GM18868 (cell line): ENCODE data around the gene PEX5L.
"Not testable (repeated sequence)": the region's sequence is repeated elsewhere in the genome, so short reads cannot be mapped to it uniquely, and the experiment has no call there.

Experiments
- ATAC-seq: cut with Tn5 transposase; IDR thresholded peaks from one replicate; pipeline ENCODE4 v1.9.1; 2021; ENCODE audit warnings: mild to moderate bottlenecking, moderate library complexity; ENCODE audit not compliant: unreplicated experiment

Gene PEX5L

GRCh38 chr3:180017846-180018245 lies 18.9 kb downstream of the PEX5L start:
- ATAC-seq, result no peak

- no peak for ATAC-seq
These were observed 24.8 kb downstream of the PEX5L start for GRCh38 chr3:180011927-180012326.

- not testable (repeated sequence) for ATAC-seq
These were observed 28.4 kb downstream of the PEX5L start for GRCh38 chr3:180008318-180008717.

GRCh38 chr3:180004542-180004941 lies 32.2 kb downstream of the PEX5L start:
- ATAC-seq, result no peak

GRCh38 chr3:180002006-180002405 lies 34.7 kb downstream of the PEX5L start:
- ATAC-seq, result no peak

- ATAC-seq, result no peak
These were observed 36.2 kb downstream of the PEX5L start for GRCh38 chr3:180000500-180000899.

- ATAC-seq, result no peak
These were observed 41.3 kb downstream of the PEX5L start for GRCh38 chr3:179995406-179995805.

GRCh38 chr3:179991883-179992282 lies 44.9 kb downstream of the PEX5L start:
- no peak for ATAC-seq

GRCh38 chr3:179991104-179991503 lies 45.6 kb downstream of the PEX5L start:
- no peak for ATAC-seq

GRCh38 chr3:179981646-179982045 lies 55.1 kb downstream of the PEX5L start:
- no peak for ATAC-seq

- no peak for ATAC-seq
These were observed 59.4 kb downstream of the PEX5L start for GRCh38 chr3:179977356-179977755.

- no peak for ATAC-seq
These were observed 62.8 kb downstream of the PEX5L start for GRCh38 chr3:179973931-179974361.

- no peak for ATAC-seq
These were observed 63.8 kb downstream of the PEX5L start for GRCh38 chr3:179972881-179973423.

- ATAC-seq, result no peak
These were observed 65.5 kb downstream of the PEX5L start for GRCh38 chr3:179971280-179971679.

- no peak for ATAC-seq
These were observed 66.0 kb downstream of the PEX5L start for GRCh38 chr3:179970746-179971145.

- peak; percentile 76 for ATAC-seq
These were observed 67.2 kb downstream of the PEX5L start for GRCh38 chr3:179969525-179969924.

GRCh38 chr3:179967622-179968021 lies 69.1 kb downstream of the PEX5L start:
- ATAC-seq, result peak; percentile 82

- ATAC-seq, result no peak
These were observed 71.8 kb downstream of the PEX5L start for GRCh38 chr3:179964890-179965289.

- no peak for ATAC-seq
These were observed 73.9 kb downstream of the PEX5L start for GRCh38 chr3:179962629-179963387.

GRCh38 chr3:179961703-179962078 lies 75.0 kb downstream of the PEX5L start:
- ATAC-seq, result peak; percentile 87

GRCh38 chr3:179961071-179961702 lies 75.5 kb downstream of the PEX5L start:
- ATAC-seq, result peak; percentile 31

- no peak for ATAC-seq
These were observed 78.0 kb downstream of the PEX5L start for GRCh38 chr3:179958759-179959158.
